ENCODE results near the gene WBP2.
"Not testable (repeated sequence)": the region's sequence is repeated elsewhere in the genome, so short reads cannot be mapped to it uniquely, and the experiment has no call there.

WBP2 gene

GRCh38 chr17:75889454-75889853 is 34.3 kb upstream of the WBP2 start:
- DNase-seq (ENCODE audit: low spot score) (no peak), FAIRE-seq (no peak)

GRCh38 chr17:75888484-75888883 is 33.3 kb upstream of the WBP2 start:
- no peak for FAIRE-seq
- DNase-seq (ENCODE audit: low spot score), result no peak

GRCh38 chr17:75885860-75886259 is 30.7 kb upstream of the WBP2 start:
- peak; percentile 35 for FAIRE-seq
- not testable (repeated sequence) for DNase-seq (ENCODE audit: low spot score)

- FAIRE-seq (no peak), DNase-seq (ENCODE audit: low spot score) (no peak)
Observed at GRCh38 chr17:75885431-75885830, 30.3 kb upstream of the WBP2 start.

GRCh38 chr17:75881678-75882454 is 26.7 kb upstream of the WBP2 start:
- DNase-seq (ENCODE audit: low spot score) (no peak), FAIRE-seq (no peak)

- no peak for DNase-seq (ENCODE audit: low spot score)
- no peak for FAIRE-seq
Observed at GRCh38 chr17:75880266-75880665, 25.1 kb upstream of the WBP2 start.

- DNase-seq (ENCODE audit: low spot score), result peak; percentile 88
Observed at GRCh38 chr17:75878174-75878998, 23.3 kb upstream of the WBP2 start, which contains the start of gene TRIM47. TRIM47 (minus strand) TSS chr17:75878581; CDS start chr17:75878548, 33 bp downstream.

GRCh38 chr17:75877752-75878173 is 22.6 kb upstream of the WBP2 start:
- DNase-seq (ENCODE audit: low spot score) (peak; percentile 87), FAIRE-seq (peak; percentile 87)

More at GRCh38 chr17:75878174-75878998, 23.3 kb upstream of the WBP2 start, which contains the start of gene TRIM47:
- FAIRE-seq, result peak; percentile 20

- FAIRE-seq (no peak), DNase-seq (ENCODE audit: low spot score) (peak; percentile 79)
Observed at GRCh38 chr17:75876938-75877751, 22.0 kb upstream of the WBP2 start.

- no peak for FAIRE-seq
Observed at GRCh38 chr17:75876190-75876937, 21.2 kb upstream of the WBP2 start.

GRCh38 chr17:75875940-75876189 is 20.7 kb upstream of the WBP2 start:
- FAIRE-seq, result no peak
- no peak for DNase-seq (ENCODE audit: low spot score)

More at GRCh38 chr17:75876190-75876937, 21.2 kb upstream of the WBP2 start:
- DNase-seq (ENCODE audit: low spot score), result peak; percentile 78

GRCh38 chr17:75875182-75875939 is 20.2 kb upstream of the WBP2 start:
- FAIRE-seq (no peak), DNase-seq (ENCODE audit: low spot score) (peak; percentile 50)

- FAIRE-seq (no peak), DNase-seq (ENCODE audit: low spot score) (no peak)
Observed at GRCh38 chr17:75874323-75875181, 19.4 kb upstream of the WBP2 start.

- FAIRE-seq (no peak), DNase-seq (ENCODE audit: low spot score) (no peak)
Observed at GRCh38 chr17:75873587-75874322, 18.6 kb upstream of the WBP2 start.

- DNase-seq (ENCODE audit: low spot score), result peak; percentile 87
- no peak for FAIRE-seq
Observed at GRCh38 chr17:75872434-75873351, 17.6 kb upstream of the WBP2 start.

- DNase-seq (ENCODE audit: low spot score); FAIRE-seq: not testable (repeated sequence)
Observed at GRCh38 chr17:75870228-75870627, 15.1 kb upstream of the WBP2 start.
